Fibroblast of lung (primary cell): ENCODE data around the gene NUMA1.

Experiments used
- CTCF ChIP-seq, 2 donors: IDR thresholded peaks in 1 of 2; conservative IDR thresholded peaks in 1 of 2; 1 replicate in 1 of 2; 2 replicates in 1 of 2; pipeline ENCODE4 v1.5.1; 2011 to 2012; ENCODE audit warnings: low read length in 2 of 2, control low read depth in 1 of 2, inconsistent platforms in 1 of 2, low read depth in 1 of 2, mild to moderate bottlenecking in 1 of 2
- EZH2 ChIP-seq: IDR thresholded peaks from 2 replicates; pipeline ENCODE4 v1.5.1; 2012; ENCODE audit warnings: low read length, control low read depth, mild to moderate bottlenecking; ENCODE audit errors: missing control alignments

- TF ChIP-seq CTCF (conservative IDR thresholded peaks at IDR 0.05 in 1 of 2, IDR thresholded peaks at IDR 0.05 in 1 of 2; ENCODE audit: low read depth in 1 of 2, low read length in 2 of 2) (no peak), EZH2 (no peak)
These were observed 38.8 kb downstream of the NUMA1 start for GRCh38 chr11:72041364-72042063.
